A204.1 (cell line): Measurements from ENCODE around the gene PLD1.
"Not testable (repeated sequence)": the region's sequence is repeated elsewhere in the genome, so short reads cannot be mapped to it uniquely, and the experiment has no call there.

Source experiments
- FAIRE-seq: peaks from 2 replicates; lab custom pipeline; 2012; peaks lifted over from hg19 to GRCh38; lab: Jason Lieb, UNC

Gene PLD1

DNA sequence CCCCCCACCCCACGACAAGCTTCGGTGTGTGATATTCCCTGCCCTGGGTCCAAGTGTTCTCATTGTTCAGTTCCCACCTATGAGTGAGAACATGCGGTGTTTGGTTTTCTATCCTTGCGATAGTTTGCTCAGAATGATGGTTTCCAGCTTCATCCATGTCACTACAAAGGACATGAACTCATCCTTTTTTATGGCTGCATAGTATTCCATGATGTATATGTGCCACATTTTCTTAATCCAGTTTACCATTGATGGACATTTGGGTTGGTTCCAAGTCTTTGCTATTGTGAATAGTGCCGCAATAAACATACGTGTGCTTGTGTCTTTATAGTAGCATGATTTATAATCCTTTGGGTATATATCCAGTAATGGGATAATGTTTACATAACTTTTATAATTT lies 4.4 kb upstream of the PLD1 start:
- FAIRE-seq, result not testable (repeated sequence)

DNA sequence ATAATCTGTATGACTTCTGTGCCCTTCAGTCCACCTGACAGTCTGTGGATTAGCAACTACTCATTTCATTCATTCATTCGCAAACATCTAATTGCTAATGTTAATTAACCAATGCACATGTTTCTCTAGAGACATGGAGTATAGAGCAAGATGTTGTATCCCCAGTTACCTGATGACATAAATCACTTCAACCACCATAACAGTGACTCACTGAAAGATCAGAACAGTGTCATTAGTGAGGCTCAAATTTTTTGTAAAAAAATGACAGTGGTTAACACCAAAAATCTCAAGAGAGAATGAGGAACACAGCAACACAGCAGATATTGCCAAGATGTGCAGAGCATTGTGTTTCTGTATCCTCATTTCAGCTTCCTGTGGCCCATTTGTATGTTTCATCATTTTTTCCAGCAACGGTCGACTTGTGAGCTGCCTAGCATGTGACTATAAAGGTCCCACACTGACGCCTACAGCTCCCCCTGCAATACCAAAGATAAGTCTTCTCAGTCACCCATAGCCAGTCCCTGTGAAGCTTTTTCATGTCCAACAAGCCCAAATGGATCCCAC lies 3.7 kb upstream of the PLD1 start:
- no peak for FAIRE-seq

- FAIRE-seq, result no peak
Measured at GRCh38 chr3:171813278-171813896, 3.1 kb upstream of the PLD1 start.

GRCh38 chr3:171812811-171813210 lies 2.5 kb upstream of the PLD1 start:
- no peak for FAIRE-seq

DNA sequence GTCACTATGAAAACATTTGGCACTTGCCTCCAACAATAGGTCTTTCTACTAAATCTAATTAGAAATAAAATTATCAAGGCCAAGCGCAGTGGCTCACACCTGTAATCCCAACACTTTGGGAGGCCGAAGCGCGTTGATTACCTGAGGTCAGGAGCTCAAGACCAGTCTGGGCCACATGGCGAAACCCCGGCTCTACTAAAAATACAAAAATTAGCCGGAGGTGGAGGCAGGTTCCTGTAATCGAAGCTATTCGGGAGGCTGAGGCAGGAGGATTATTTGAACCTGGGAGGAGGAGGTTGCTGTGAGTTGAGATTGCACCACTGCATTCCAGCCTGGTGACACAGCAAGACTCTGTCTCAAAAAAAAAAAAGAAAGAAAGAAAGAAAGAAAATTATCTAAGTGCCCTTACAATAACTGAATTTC lies 1.6 kb upstream of the PLD1 start:
- FAIRE-seq, result no peak

DNA sequence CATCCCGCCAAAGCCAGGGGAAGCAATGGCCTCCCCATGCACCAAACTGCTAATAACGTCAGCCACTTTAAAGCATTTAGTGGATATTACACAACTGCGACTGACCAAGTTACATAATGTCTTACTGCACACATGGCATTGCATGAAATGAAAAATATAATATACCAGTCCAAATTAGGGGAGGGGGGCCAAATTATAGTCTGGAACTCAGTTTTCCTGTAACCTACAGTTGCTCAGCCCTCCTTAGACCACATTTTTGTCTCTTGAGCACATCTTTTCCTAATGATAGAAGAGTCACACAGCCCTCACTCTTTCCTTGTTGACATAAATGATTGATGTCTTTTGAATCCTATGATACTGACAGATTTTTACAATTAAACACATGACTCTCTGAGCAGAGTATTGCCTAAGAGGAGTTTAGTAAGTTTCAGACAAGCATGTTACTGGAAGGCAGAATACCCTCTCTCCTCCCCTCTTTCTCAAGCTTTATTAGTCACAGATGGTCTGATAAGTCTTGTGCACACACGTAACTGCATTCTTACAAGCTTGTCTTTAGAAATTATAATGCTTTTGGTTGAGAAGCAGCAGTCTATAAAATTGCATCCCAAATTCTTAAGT lies 1.1 kb upstream of the PLD1 start:
- FAIRE-seq, result no peak

- no peak for FAIRE-seq
Measured at GRCh38 chr3:171810629-171811294, 479 bp upstream of the PLD1 start.

DNA sequence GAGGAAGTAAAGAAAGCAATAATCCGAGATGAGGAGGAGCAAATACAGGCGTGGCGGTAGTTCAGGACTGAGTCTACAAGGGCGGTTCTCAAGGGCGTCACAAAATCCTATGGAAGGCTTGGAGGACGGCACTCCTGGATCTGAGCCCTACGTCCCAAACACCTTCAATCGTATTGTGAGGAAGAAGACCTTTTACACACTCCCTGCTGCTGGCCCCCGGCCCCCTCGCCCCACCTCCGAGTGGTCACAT lies 747 bp downstream of the PLD1 start:
- no peak for FAIRE-seq

DNA sequence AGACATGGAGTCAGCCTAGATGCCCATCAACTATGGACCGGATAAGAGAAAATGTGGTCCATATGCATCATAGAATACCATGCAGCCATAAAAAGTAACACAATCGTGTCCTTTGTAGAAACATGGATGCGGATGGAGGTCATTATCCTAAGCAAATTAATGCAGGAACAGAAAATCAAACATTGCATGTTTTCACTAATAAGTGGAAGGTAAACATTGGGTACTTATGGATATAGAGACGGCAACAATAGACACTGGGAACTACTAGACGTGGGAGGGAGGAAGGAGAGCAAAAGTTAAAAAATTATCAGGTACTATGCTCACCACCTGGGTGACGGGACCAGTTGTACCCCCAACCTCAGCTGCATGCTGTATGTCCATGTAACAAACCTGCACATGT lies 2.5 kb downstream of the PLD1 start:
- FAIRE-seq, result no peak

DNA sequence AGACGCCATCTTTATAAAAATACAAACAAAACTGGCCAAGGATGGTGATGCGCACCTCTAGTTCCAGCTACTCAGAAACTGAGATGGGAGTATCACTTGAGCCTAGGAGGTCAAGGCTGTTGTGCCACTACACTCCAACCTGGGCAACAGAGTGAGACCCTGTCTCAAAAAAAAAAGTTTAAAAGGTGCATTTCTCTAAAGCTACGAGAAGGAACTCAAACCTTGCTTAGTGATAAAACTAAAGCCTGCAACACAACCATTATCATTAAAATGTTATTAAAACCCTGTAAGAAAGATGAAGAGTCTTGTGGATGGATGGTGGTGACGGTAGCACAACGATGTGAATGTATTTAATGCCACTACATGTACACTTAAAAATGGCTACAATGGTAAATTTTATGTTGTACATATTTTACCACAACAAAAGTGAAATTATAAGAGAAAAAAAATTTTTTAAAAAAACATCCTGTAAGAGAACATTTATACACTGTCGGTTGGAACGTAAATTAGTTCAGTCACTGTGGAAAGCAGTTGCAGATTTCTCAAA lies 3.1 kb downstream of the PLD1 start:
- FAIRE-seq, result no peak

GRCh38 chr3:171806200-171807128 lies 3.8 kb downstream of the PLD1 start:
- FAIRE-seq, result no peak

- no peak for FAIRE-seq
Measured at GRCh38 chr3:171805687-171806086, 4.6 kb downstream of the PLD1 start.

DNA sequence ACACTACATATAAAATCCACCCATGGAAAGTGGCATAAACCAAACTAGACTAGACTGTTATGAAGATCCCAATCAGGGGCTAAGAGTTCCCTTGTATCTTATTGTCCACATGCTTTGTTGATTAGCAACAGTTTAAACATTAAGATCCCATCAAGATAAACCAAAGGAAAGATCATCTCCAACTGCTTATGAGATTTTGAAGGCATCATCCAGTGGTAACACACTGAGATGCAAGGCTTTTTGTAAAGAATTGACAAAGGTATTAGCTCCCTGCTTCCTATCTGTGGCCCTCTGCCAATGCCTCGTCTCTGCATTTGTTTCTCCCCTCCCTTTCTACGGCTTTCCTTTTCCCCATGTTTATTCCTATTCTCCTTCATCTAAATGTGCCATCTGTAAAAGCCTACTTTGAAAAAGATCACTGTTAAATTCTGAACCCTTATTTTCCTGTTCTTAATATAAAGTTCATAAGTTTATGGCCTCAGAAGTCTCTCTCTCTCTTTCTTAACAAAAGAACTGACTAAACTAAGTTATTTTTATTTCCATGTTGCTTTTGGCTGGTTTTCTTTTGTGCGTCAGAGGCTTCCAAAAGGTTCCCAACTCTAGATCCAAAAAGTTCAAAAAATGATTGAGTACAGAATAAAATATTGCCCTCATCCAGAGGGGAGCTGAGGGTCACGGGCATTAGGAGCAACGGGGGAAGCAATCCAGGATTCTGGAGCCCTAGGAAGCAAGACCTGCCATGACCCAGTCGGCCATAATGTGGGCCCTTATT lies 5.5 kb downstream of the PLD1 start:
- no peak for FAIRE-seq

DNA sequence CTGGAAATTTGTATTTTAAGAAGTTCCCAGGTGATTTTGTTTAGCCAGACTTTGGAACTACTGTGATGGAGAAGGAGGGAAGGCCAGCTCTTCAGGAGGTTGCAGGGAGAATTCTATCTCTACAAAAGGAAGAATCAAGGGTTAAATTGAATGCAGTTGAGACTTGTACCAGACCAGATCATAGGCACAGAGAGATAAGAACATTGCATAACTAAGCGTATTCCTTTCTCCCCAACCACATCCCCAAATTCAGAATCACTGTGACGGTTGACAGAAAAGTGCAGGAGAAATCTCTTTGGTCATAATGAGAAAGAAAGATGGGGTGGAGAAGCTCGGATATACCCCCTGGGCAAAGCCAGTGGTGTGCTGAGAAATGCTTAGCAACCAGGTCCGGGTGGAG lies 7.2 kb downstream of the PLD1 start:
- FAIRE-seq, result no peak

GRCh38 chr3:171802590-171802956 lies 7.7 kb downstream of the PLD1 start:
- no peak for FAIRE-seq

- FAIRE-seq, result no peak
Measured at GRCh38 chr3:171801738-171802589, 8.3 kb downstream of the PLD1 start.

DNA sequence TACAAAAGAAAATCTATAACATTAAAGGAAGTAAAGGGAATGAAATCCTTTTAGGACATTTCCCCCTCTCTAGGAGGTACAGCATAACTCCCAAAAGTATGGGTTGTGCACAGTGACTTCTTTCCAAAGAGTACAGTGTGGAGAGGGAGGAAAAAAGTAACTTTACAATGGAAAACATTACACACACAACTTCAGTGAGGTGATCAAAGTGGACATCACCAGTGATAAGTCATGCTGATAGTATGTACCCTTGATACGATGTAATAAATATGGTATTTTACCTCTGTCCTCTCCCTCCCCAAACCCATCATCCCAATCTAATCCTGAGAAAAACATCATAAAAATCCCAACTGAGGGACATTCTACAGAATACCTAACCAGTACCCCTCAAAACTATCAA lies 10.8 kb downstream of the PLD1 start:
- FAIRE-seq, result no peak

GRCh38 chr3:171797873-171798272 lies 12.4 kb downstream of the PLD1 start:
- no peak for FAIRE-seq

GRCh38 chr3:171797265-171797679 lies 13.0 kb downstream of the PLD1 start:
- no peak for FAIRE-seq

GRCh38 chr3:171796625-171797264 lies 13.5 kb downstream of the PLD1 start:
- FAIRE-seq, result no peak
